GM12878 (cell line): Measurements from ENCODE around the gene SH2B3. TPM values are rescaled to one million over a fixed set of nuclear protein-coding genes. Genes with fewer than 3 reads are reported as not detected.

ENCODE experiments used
- ATAC-seq: fragments of 200-7000 bp; cut with Tn5 transposase; 3 replicates; pipeline ENCODE4 v1.9.1; 2020; ENCODE audit warnings: mild to moderate bottlenecking, moderate library complexity
- BruUV-seq: library from RNA; stranded (reverse); fragments of 400-500 nt; replicated peaks from 2 replicates; lab custom pipeline; 2021; lab: Mats Ljungman, UMichigan
- CTCF ChIA-PET: fragments of 300-600 bp; sonication (Branson Sonifier 250); formaldehyde crosslinking; extraction: SDS; loops from one replicate; lab custom pipeline; 2021; ENCODE audit warnings: inconsistent platforms; lab: Yijun Ruan, JAX
- POLR2A ChIA-PET: fragments of 350-600 bp; formaldehyde crosslinking; extraction: SDS; loops from one replicate; lab custom pipeline; 2021; ENCODE audit warnings: inconsistent platforms; lab: Charles Lee
- RAD21 ChIA-PET: fragments of 300-600 bp; sonication (Branson Sonifier 250); formaldehyde crosslinking; loops from one replicate; lab custom pipeline; 2023; ENCODE audit warnings: antibody characterized with exemption; ENCODE audit not compliant: unreplicated experiment; lab: Charles Lee
- SMC1A ChIA-PET: fragments of 300-600 bp; sonication (Branson Sonifier 250); formaldehyde crosslinking; loops from one replicate; lab custom pipeline; 2023; ENCODE audit not compliant: unreplicated experiment, uncharacterized antibody; lab: Charles Lee
- DNase-seq: peaks from one replicate; pipeline ENCODE4 v3.0.0-alpha.2; 2011; ENCODE audit warnings: low read depth, low spot score
- FAIRE-seq: peaks from 3 replicates; lab custom pipeline; 2011; peaks lifted over from hg19 to GRCh38; lab: Jason Lieb, UNC
- H2AFZ ChIP-seq: 2 replicates; pipeline ENCODE4 v1.6.0; 2011; ENCODE audit warnings: low read depth, low read length, control low read depth; ENCODE audit not compliant: control insufficient read depth
- H3K27ac ChIP-seq: 2 replicates; pipeline ENCODE4 v1.5.1; 2011; ENCODE audit warnings: control low read depth; ENCODE audit not compliant: control insufficient read depth, insufficient read depth
- H3K27me3 ChIP-seq, 2 experiments: replicated peaks in 1 of 2; 2 replicates each; pipeline versions ENCODE4 v1.6.0 to v1.6.1; 2011; ENCODE audit warnings: low read length in 1 of 2; ENCODE audit not compliant: control insufficient read depth in 2 of 2, insufficient read depth in 2 of 2
- H3K36me3 ChIP-seq, 2 experiments: 2 replicates each; pipeline ENCODE4 v1.5.1; 2011; ENCODE audit warnings: low read length in 1 of 2; ENCODE audit not compliant: control insufficient read depth in 2 of 2, insufficient read depth in 2 of 2
- H3K4me1 ChIP-seq: 2 replicates; pipeline ENCODE4 v1.6.1; 2011; ENCODE audit warnings: mild to moderate bottlenecking, low read length, moderate library complexity, mixed read lengths; ENCODE audit not compliant: control insufficient read depth, insufficient read depth
- H3K4me2 ChIP-seq: 2 replicates; pipeline ENCODE4 v1.6.0; 2011; ENCODE audit warnings: control low read depth; ENCODE audit not compliant: control insufficient read depth, insufficient read depth
- H3K4me3 ChIP-seq: fragments of 200-600 bp; sonication (generic); 2 replicates; pipeline ENCODE4 v1.5.1; 2016
- H3K79me2 ChIP-seq: 2 replicates; pipeline ENCODE4 v1.6.0; 2011; ENCODE audit warnings: low read length; ENCODE audit not compliant: control insufficient read depth, insufficient read depth
- H3K9ac ChIP-seq: 2 replicates; pipeline ENCODE4 v1.8.0; 2011; ENCODE audit warnings: low read length, control low read depth, mixed read lengths; ENCODE audit not compliant: control insufficient read depth, insufficient read depth
- H3K9me3 ChIP-seq: replicated peaks from 3 replicates; pipeline ENCODE4 v1.5.1; 2011; ENCODE audit warnings: mild to moderate bottlenecking, low read length; ENCODE audit not compliant: control insufficient read depth, insufficient read depth
- H4K20me1 ChIP-seq: 2 replicates; pipeline ENCODE4 v1.6.0; 2011; ENCODE audit not compliant: control insufficient read depth, insufficient read depth
- ASH2L ChIP-seq: fragments of 300-600, 200-600 bp; sonication (generic); IDR thresholded peaks from 2 replicates; pipeline ENCODE4 v1.6.1; 2017; ENCODE audit warnings: low read depth, mild to moderate bottlenecking, borderline replicate concordance
- E4F1 ChIP-seq: fragments of 450-650 bp; IDR thresholded peaks from 2 replicates; pipeline ENCODE4 v1.6.1; 2018; ENCODE audit warnings: borderline replicate concordance, mild to moderate bottlenecking; ENCODE audit not compliant: partially characterized antibody
- ETV6 ChIP-seq, 2 experiments: fragments of 450-650 bp in 1 of 2; IDR thresholded peaks in 1 of 2; conservative IDR thresholded peaks in 1 of 2; 2 replicates each; pipeline ENCODE4 v1.6.1; 2014; ENCODE audit warnings: antibody characterized with exemption in 1 of 2, borderline replicate concordance in 1 of 2, low read depth in 1 of 2, mild to moderate bottlenecking in 1 of 2, moderate library complexity in 1 of 2
- POLR2AphosphoS2 ChIP-seq: IDR thresholded peaks from 2 replicates; pipeline ENCODE4 v1.6.1; 2011; ENCODE audit warnings: low read depth, mild to moderate bottlenecking, low read length, improper control_type of control experiment, moderate library complexity
- SKIL ChIP-seq: fragments of 450-650 bp; IDR thresholded peaks from 2 replicates; pipeline ENCODE4 v1.6.1; 2017; ENCODE audit warnings: mild to moderate bottlenecking, low read depth, inconsistent platforms; ENCODE audit not compliant: poor library complexity, severe bottlenecking
- SMARCA5 ChIP-seq: fragments of 450-650 bp; IDR thresholded peaks from 2 replicates; pipeline ENCODE4 v1.6.1; 2017; ENCODE audit warnings: mild to moderate bottlenecking
- SPI1 ChIP-seq: IDR thresholded peaks from 2 replicates; pipeline ENCODE4 v1.6.1; 2011; ENCODE audit warnings: low read depth, mild to moderate bottlenecking, low read length, moderate library complexity, borderline replicate concordance; ENCODE audit not compliant: insufficient read depth
- SREBF2 ChIP-seq: IDR thresholded peaks from 2 replicates; pipeline ENCODE4 v1.6.1; 2012; ENCODE audit warnings: mild to moderate bottlenecking, low read length
- ZBTB40 ChIP-seq: fragments of 450-650 bp; IDR thresholded peaks from 2 replicates; pipeline ENCODE4 v1.6.1; 2016; ENCODE audit warnings: mild to moderate bottlenecking, moderate library complexity, borderline replicate concordance
- WGBS: methylation state at CpG from one replicate; pipeline ENCODE4 v1.1.6; 2016; ENCODE audit warnings: low lambda C conversion rate; ENCODE audit not compliant: insufficient replicate concordance, insufficient coverage; ENCODE audit errors: missing lambda C conversion rate; 5-methylcytosine and 5-hydroxymethylcytosine counted together
- in situ Hi-C: fragments of 300-500 bp; cut with MboI; formaldehyde crosslinking; loops from 9 replicates; pipeline ENCODE4 v1.14.3; 2018; ENCODE audit warnings: mixed read lengths
- intact Hi-C: fragments of 100-400 bp; cut with micrococcal nuclease; formaldehyde crosslinking; loops from one replicate; pipeline ENCODE4 v1.14.2; 2022; ENCODE audit not compliant: unreplicated experiment
- polyA plus RNA-seq, 11 experiments: library from polyadenylated mRNA; depleted of rRNA in 4 of 11; unstranded in 6 of 11; stranded (reverse) in 5 of 11; fragments of >200 nt; fragmentation: Nextera tagmentation in 4 of 11; fragmentation: Illumina TruSeq in 1 of 11; extraction: Ambion mirVana in 4 of 11; extraction: Trizol in 1 of 11; gene quantifications; 1 replicate in 1 of 11; 2 replicates in 10 of 11; pipeline versions ENCODE4 v1.2.1 to v1.2.3, GENCODE V29; 2011 to 2016; ENCODE audit warnings: inconsistent platforms in 2 of 11, missing spikeins in 2 of 11, low read depth in 1 of 11
- total RNA-seq, 4 experiments: library from RNA; depleted of rRNA in 3 of 4; stranded (reverse); fragments of >200 nt in 3 of 4; fragmentation: Illumina TruSeq in 1 of 4; extraction: Trizol in 1 of 4; gene quantifications; 2 replicates each; pipeline versions ENCODE4 v1.2.1 to v1.2.3, GENCODE V29; 2013 to 2021

SH2B3 gene
- total and polyA plus RNA-seq, 10 of the 15 experiments (the other 5 are each of a cell fraction or from before 2014, with no cell fraction given), result 5.8 to 46.4 (median 23.3) TPM

- in situ Hi-C loops, result no loop called here
- intact Hi-C loops, result no loop called here
- ChIA-PET POLR2A (interaction anchor here (0.6 to 13.2 kb wide), 6 partner anchors 13 to 638 kb away, joined by 4 to 188 read pairs (median 9); no protein-coding TSS in a partner anchor), CTCF (interaction anchor here (3.3 to 27.0 kb wide), 5 partner anchors 13 to 40 kb away, joined by 23 to 1117 read pairs (median 29); no protein-coding TSS in a partner anchor), RAD21 (interaction anchor here (3.0 to 19.6 kb wide), 3 partner anchors 13 to 34 kb away, joined by 22 to 804 read pairs (median 41); no protein-coding TSS in a partner anchor), SMC1A (interaction anchor here (1.3 to 22.6 kb wide), 7 partner anchors 7 to 46 kb away, joined by 4 to 605 read pairs (median 40); no protein-coding TSS in a partner anchor)
- H3K27ac ChIP-seq, result peak overlapping the region; percentile 91
- H3K9ac ChIP-seq, result peak overlapping the region; percentile 95
- peak overlapping the region; percentile 96 for H3K4me3 ChIP-seq
- DNase-seq (no peak), ATAC-seq (no peak), FAIRE-seq (peak; percentile 54)
- no peak overlapping the region for H2AFZ ChIP-seq
- H3K36me3 ChIP-seq, result peaks cover 2 to 14% of the 10 kb centered on the region in 2 experiments
- H4K20me1 ChIP-seq, result peaks cover 18% of the 10 kb centered on the region
- peak overlapping the region; percentile 96 for H3K4me2 ChIP-seq
- no TSS peak for BruUV-seq
- H3K4me1 ChIP-seq, result peaks cover 49% of the 10 kb centered on the region
- WGBS, result 28% methylated on average over 12 of the region's 12 CpGs
- no peaks in the 10 kb centered on the region for H3K27me3 ChIP-seq
- peaks cover 95% of the 10 kb centered on the region for H3K79me2 ChIP-seq
- no peaks in the 10 kb centered on the region for H3K9me3 ChIP-seq
- peak; percentile 37; the same call in 1 of the 2 replicates for TF ChIP-seq ZBTB40
- TF ChIP-seq SKIL, result peak; percentile 41
- TF ChIP-seq E4F1, result no peak
- TF ChIP-seq ETV6 (conservative IDR thresholded peaks at IDR 0.05 in 1 of 2, IDR thresholded peaks at IDR 0.05 in 1 of 2; ENCODE audit: borderline replicate concordance in 1 of 2, low read depth in 1 of 2), result no peak
- TF ChIP-seq SPI1, result peak; percentile 19; the same call in 1 of the 2 replicates
- no peak for TF ChIP-seq POLR2AphosphoS2
- TF ChIP-seq SREBF2, result no peak
- TF ChIP-seq ASH2L, result no peak
- peak; percentile 95 for TF ChIP-seq SMARCA5
Observed at GRCh38 chr12:111410431-111411184, 4.9 kb downstream of the SH2B3 start.
